Fibroblast of the aortic adventitia (primary cell): ENCODE measurements around the gene CLMP. TPM values are rescaled to one million over a fixed set of nuclear protein-coding genes. Genes with fewer than 3 reads are reported as not detected.

Experiments
- DNase-seq: peaks from one replicate; pipeline ENCODE4 v3.0.0-alpha.2; 2010; ENCODE audit warnings: low read depth
- H3K4me3 ChIP-seq: 2 replicates; pipeline ENCODE4 v1.5.1; 2011; ENCODE audit warnings: low read depth, mild to moderate bottlenecking, control low read depth, low read length, moderate library complexity
- total RNA-seq: library from RNA; depleted of rRNA; stranded (reverse); fragments of >200 nt; gene quantifications from 2 replicates; pipeline ENCODE4 v1.2.3, GENCODE V29; 2012; ENCODE audit warnings: low replicate concordance
- TF ChIP-seq, protein P1 (sequence below): IDR thresholded peaks from 2 replicates; pipeline ENCODE4 v1.5.1; 2011; ENCODE audit warnings: mild to moderate bottlenecking, low read length, control low read depth, inconsistent platforms; ENCODE audit not compliant: insufficient read depth

Gene CLMP
- total RNA-seq, 1 donor, result 235 TPM

DNA sequence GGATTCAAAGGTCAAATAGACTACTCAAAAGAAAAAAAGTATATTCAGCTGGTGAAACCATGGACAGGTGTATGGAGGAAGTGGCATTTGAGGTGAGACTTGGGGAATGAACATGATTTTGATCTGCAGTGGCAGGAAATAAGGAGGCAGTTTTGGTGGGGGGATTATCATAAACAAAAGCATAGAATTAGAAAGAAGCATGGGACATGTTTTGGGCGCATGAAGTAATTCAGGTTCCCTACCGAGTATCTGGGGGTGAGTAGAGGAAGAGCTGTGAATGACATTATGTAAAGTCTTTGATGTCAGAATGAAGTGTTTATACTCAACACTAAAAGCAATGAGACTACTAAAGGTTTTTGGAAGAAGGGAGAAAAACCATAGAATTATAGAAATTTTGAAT is 3.1 kb downstream of the CLMP start:
- TF ChIP-seq, protein P1, sequence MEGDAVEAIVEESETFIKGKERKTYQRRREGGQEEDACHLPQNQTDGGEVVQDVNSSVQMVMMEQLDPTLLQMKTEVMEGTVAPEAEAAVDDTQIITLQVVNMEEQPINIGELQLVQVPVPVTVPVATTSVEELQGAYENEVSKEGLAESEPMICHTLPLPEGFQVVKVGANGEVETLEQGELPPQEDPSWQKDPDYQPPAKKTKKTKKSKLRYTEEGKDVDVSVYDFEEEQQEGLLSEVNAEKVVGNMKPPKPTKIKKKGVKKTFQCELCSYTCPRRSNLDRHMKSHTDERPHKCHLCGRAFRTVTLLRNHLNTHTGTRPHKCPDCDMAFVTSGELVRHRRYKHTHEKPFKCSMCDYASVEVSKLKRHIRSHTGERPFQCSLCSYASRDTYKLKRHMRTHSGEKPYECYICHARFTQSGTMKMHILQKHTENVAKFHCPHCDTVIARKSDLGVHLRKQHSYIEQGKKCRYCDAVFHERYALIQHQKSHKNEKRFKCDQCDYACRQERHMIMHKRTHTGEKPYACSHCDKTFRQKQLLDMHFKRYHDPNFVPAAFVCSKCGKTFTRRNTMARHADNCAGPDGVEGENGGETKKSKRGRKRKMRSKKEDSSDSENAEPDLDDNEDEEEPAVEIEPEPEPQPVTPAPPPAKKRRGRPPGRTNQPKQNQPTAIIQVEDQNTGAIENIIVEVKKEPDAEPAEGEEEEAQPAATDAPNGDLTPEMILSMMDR, result no peak
- H3K4me3 ChIP-seq, result peak overlapping the region; percentile 87

DNA sequence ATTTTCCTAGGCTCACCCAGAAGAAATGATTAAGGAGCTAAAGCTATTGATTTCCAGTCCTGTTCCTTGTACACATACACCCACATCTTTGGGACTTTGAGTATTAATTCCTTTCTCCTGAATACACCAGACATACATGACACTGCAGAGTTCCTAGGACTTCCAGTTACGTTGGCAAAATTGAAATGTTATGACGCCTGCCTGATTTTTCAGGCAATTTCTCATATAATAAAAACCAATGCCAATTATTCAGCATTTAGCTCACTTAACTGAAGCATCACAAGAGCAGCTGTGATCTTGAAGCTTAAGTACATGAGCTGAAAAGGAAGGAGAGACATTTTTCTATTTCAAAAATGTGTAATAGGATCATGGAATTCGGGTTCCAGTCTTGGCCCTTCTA is 4.5 kb downstream of the CLMP start:
- TF ChIP-seq, protein P1, result no peak
- no peak overlapping the region for H3K4me3 ChIP-seq
- DNase-seq, result peak; percentile 64

More for the DNA sequence above, 3.1 kb downstream of the CLMP start:
- DNase-seq, result no peak

DNA sequence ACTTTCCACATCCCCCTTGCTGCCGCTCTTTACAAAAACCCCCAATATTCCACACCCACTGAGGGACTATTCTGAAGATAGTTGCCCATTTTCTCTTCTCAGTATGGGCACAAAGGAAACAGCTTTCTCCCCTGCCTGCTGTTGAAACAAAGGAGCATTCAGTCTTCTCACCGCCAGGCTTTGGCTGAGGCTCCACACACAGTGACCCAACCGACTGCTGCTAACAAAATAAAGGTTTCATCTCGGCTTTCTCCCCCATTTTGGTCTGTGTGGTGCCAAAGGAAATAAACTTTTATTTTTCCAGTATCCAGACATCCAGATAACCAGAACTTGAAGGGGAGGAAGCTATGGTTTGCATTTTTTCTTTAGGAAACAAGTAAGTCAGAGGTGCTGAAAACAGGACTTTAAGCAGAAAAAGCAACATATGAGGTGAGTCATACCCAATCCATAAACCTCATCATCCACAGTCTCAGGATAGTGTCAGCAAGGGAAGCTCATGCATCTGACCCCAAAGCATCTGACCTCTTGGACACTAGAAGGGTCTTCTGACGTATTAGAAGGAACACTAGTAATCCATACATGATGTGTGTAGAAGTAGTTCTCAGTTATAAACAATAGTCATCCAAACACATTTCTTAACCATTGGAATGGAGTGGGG is 6.4 kb downstream of the CLMP start:
- peak overlapping the region; percentile 59 for H3K4me3 ChIP-seq
- TF ChIP-seq, protein P1, result peak; percentile 57
- peak; percentile 88 for DNase-seq

DNA sequence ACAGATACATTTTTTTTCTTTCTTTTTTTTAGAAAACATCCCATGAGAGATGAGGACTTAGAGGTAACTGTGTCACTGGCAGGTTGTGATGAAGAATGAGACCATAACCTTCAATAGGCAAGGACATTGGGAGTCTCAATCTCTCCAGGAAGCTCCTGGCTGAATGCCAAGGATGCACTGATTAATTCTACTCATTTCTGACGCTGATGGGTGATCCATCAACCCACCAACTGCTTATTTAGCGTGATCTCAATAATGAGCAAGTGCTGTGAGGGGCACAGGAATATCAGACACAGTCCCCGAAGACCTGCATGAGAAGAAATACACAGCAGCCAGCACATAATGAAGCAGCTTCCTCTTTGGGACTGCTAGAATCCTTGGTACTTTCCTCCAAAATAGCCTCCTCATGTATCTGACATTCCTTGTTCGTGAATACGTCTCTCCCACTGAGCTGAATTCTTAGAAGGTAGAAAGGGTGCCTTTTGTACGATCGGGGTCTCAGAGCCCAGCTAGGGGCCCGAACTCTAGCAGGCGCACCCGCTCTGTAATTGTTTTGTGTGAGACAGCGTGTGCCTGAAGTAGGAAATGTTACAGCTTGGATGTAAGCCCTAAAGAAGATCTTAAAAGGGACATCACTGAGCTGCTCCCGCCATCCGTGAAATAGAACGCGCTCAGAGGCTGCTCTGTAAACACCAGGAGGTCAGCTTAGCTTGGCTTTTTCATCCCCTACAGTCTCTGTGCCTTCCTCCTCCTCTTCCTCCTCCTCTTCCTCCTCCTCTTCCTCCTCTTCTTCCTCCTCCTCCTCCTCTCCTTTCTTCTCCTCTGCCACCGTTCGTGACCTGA is 7.2 kb downstream of the CLMP start:
- peak; percentile 78 for DNase-seq

DNA sequence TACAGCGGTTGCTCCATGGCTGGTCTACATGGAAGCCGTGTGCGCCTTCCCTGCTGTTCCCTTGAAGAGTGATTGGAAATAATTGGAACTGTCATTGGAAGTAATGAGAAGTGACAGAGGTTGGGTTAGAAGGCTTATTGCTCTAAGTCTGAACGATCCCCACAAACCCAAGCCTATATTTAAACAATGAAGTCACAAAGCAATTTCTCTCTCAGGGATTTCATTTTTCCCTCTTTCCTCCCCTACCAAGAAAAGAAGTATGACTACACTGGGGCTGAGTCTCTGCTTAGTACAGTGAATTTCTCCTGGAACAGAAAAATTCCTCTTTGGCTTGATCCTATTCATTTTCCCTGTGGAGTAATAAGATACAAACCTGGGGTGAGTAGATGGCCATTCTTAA is 7.8 kb downstream of the CLMP start:
- H3K4me3 ChIP-seq, result no peak overlapping the region
- TF ChIP-seq, protein P1, result no peak
- DNase-seq, result peak; percentile 39

More for the DNA sequence above, 7.2 kb downstream of the CLMP start:
- TF ChIP-seq, protein P1, result no peak
- peak overlapping the region; percentile 59 for H3K4me3 ChIP-seq

DNA sequence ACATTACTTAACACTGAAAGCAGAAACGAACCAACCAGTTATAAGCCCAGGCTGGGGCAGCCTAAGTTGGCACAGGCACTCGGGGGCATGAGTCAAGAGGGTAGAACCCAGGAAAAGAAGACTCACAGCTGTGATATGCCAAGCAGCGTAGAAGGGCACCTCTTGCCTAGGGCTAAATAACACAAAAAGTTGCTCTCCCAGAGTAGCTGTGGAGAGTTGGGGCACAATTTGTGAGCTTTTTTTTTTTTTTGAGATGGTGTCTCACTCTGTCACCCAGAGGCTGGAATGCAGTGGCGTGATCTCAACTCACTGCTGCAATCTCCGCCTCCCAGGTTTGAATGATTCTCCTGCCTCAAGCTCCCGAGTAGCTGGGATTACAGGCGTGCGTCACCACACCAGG is 8.8 kb downstream of the CLMP start:
- no peak for DNase-seq
- H3K4me3 ChIP-seq, result no peak overlapping the region
- TF ChIP-seq, protein P1, result no peak
